PFSK-1 (cell line): ENCODE data around the gene SHMT1.
A peak's percentile ranks its signal among the peaks of the same experiment; 100 is the strongest.

ENCODE experiments used
- FOXP2 ChIP-seq: optimal IDR thresholded peaks from 2 replicates; pipeline ENCODE3; 2011; ENCODE audit warnings: borderline replicate concordance, control low read depth, inconsistent platforms; ENCODE audit not compliant: insufficient read depth; ENCODE audit errors: extremely low read length, extremely low read depth
- POLR2AphosphoS5 ChIP-seq: IDR thresholded peaks from 2 replicates; pipeline ENCODE4 v1.6.1; 2012; ENCODE audit warnings: low read depth, mild to moderate bottlenecking, control low read depth, low read length, moderate library complexity
- SIN3A ChIP-seq: IDR thresholded peaks from 2 replicates; pipeline ENCODE4 v1.6.1; 2012; ENCODE audit warnings: mild to moderate bottlenecking, low read length, moderate library complexity, borderline replicate concordance; ENCODE audit not compliant: insufficient read depth
- TAF1 ChIP-seq: IDR thresholded peaks from 2 replicates; pipeline ENCODE4 v1.6.1; 2012; ENCODE audit warnings: low read length, control low read depth, borderline replicate concordance; ENCODE audit not compliant: insufficient read depth
- TF ChIP-seq, protein P1 (sequence below), 2 experiments: IDR thresholded peaks; 2 replicates each; pipeline versions ENCODE4 v1.6.1 to v1.8.0; 2011 to 2012; ENCODE audit warnings: low read depth in 2 of 2, low read length in 2 of 2, control low read depth in 1 of 2, inconsistent platforms in 1 of 2, mild to moderate bottlenecking in 1 of 2, moderate library complexity in 1 of 2; ENCODE audit not compliant: insufficient read depth in 1 of 2

SHMT1 gene

DNA sequence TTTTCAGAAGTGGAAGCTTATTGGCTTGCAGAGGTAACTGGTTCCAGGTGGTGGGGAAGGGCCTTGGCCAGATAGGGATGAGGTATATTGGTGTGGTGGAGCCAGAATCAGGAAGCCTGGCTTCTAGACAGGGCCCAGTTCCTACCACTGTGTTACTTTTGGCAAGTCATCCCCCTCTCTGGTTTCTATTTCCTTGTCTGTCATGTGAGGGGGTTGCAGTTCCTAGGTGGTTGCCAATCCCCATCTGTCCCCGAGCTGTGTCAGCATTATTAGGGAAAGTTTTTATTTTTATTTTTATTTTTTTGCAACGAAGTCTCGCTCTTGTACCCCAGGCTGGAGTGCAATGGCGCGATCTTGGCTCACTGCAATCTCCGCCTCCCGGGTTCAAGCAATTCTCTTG lies 45.2 kb downstream of the SHMT1 start:
- TF ChIP-seq, protein P1, sequence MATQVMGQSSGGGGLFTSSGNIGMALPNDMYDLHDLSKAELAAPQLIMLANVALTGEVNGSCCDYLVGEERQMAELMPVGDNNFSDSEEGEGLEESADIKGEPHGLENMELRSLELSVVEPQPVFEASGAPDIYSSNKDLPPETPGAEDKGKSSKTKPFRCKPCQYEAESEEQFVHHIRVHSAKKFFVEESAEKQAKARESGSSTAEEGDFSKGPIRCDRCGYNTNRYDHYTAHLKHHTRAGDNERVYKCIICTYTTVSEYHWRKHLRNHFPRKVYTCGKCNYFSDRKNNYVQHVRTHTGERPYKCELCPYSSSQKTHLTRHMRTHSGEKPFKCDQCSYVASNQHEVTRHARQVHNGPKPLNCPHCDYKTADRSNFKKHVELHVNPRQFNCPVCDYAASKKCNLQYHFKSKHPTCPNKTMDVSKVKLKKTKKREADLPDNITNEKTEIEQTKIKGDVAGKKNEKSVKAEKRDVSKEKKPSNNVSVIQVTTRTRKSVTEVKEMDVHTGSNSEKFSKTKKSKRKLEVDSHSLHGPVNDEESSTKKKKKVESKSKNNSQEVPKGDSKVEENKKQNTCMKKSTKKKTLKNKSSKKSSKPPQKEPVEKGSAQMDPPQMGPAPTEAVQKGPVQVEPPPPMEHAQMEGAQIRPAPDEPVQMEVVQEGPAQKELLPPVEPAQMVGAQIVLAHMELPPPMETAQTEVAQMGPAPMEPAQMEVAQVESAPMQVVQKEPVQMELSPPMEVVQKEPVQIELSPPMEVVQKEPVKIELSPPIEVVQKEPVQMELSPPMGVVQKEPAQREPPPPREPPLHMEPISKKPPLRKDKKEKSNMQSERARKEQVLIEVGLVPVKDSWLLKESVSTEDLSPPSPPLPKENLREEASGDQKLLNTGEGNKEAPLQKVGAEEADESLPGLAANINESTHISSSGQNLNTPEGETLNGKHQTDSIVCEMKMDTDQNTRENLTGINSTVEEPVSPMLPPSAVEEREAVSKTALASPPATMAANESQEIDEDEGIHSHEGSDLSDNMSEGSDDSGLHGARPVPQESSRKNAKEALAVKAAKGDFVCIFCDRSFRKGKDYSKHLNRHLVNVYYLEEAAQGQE (IDR thresholded peaks at IDR 0.05; ENCODE audit: insufficient read depth in 1 of 2, low read depth in 2 of 2, low read length in 2 of 2), result no peak
- TF ChIP-seq TAF1 (no peak), SIN3A (no peak), POLR2AphosphoS5 (no peak), FOXP2 (no peak)

GRCh38 chr17:18315961-18316360 lies 47.4 kb downstream of the SHMT1 start:
- TF ChIP-seq SIN3A, result no peak
- no peak for TF ChIP-seq TAF1
- TF ChIP-seq, protein P1 (IDR thresholded peaks at IDR 0.05; ENCODE audit: insufficient read depth in 1 of 2, low read depth in 2 of 2, low read length in 2 of 2), result no peak
- TF ChIP-seq FOXP2, result no peak
- TF ChIP-seq POLR2AphosphoS5, result no peak

- no peak for TF ChIP-seq SIN3A
- no peak for TF ChIP-seq FOXP2
- TF ChIP-seq TAF1, result no peak
- TF ChIP-seq POLR2AphosphoS5, result no peak
- TF ChIP-seq, protein P1 (IDR thresholded peaks at IDR 0.05; ENCODE audit: insufficient read depth in 1 of 2, low read depth in 2 of 2, low read length in 2 of 2), result no peak
Observed at GRCh38 chr17:18315562-18315922, 47.8 kb downstream of the SHMT1 start.

- TF ChIP-seq POLR2AphosphoS5, result peak; percentile 84
- TF ChIP-seq, protein P1 (IDR thresholded peaks at IDR 0.05; ENCODE audit: insufficient read depth in 1 of 2, low read depth in 2 of 2, low read length in 2 of 2), result peak in 1 of 2 experiments; percentile 15; a peak in 1 of 4 replicates
- TF ChIP-seq FOXP2, result no peak
- no peak; the same call in 1 of the 2 replicates for TF ChIP-seq SIN3A
- peak; percentile 86; the same call in 1 of the 2 replicates for TF ChIP-seq TAF1
Observed at GRCh38 chr17:18314731-18315561, 48.4 kb downstream of the SHMT1 start, which contains the start of the genes SMCR8 and TOP3A. TSS of gene SMCR8 (plus strand) at chr17:18315293. CDS start at chr17:18315790, 497 bp downstream. TSS of gene TOP3A (minus strand) at chr17:18314994. CDS start at chr17:18314778, 216 bp downstream.
